Endothelial cell of umbilical vein (primary cell): ENCODE measurements around the gene GIGYF2. TPM values are rescaled to one million over a fixed set of nuclear protein-coding genes. Genes with fewer than 3 reads are reported as not detected.

Source experiments
- BruUV-seq: library from RNA; stranded (reverse); fragments of 400-500 nt; replicated peaks from 2 replicates; lab custom pipeline; 2021; lab: Mats Ljungman, UMichigan
- CTCF ChIA-PET: fragments of 300-600, 350-600 bp; sonication (Branson Sonifier 250); formaldehyde crosslinking; loops from one replicate; lab custom pipeline; 2021; ENCODE audit warnings: antibody characterized with exemption, inconsistent platforms; lab: Charles Lee
- POLR2A ChIA-PET: fragments of 300-600, 350-600 bp; sonication (Branson Sonifier 250); formaldehyde crosslinking; loops from one replicate; lab custom pipeline; 2021; ENCODE audit warnings: antibody characterized with exemption, inconsistent platforms; lab: Charles Lee
- DNase-seq: peaks from one replicate; pipeline ENCODE4 v3.0.0-alpha.2; 2011; ENCODE audit warnings: low read depth, low spot score
- FAIRE-seq: peaks from 2 replicates; lab custom pipeline; 2011; peaks lifted over from hg19 to GRCh38; lab: Jason Lieb, UNC
- H2AFZ ChIP-seq: 2 replicates; pipeline ENCODE4 v1.6.0; 2012; ENCODE audit warnings: low read depth, low read length, control low read depth, inconsistent platforms
- H3K27ac ChIP-seq: 2 replicates; pipeline ENCODE4 v1.5.1; 2011; ENCODE audit warnings: low read depth, mild to moderate bottlenecking, control low read depth, low read length, moderate library complexity; ENCODE audit not compliant: insufficient read depth
- H3K27me3 ChIP-seq, 2 experiments: 2 replicates each; pipeline versions ENCODE4 v1.6.0 to v1.6.1; 2011; ENCODE audit warnings: low read length in 2 of 2, mixed read lengths in 1 of 2; ENCODE audit not compliant: control insufficient read depth in 2 of 2, insufficient read depth in 2 of 2
- H3K36me3 ChIP-seq, 2 experiments: 2 replicates in 1 of 2; 3 replicates in 1 of 2; pipeline ENCODE4 v1.5.1; 2011; ENCODE audit warnings: low read length in 2 of 2, mild to moderate bottlenecking in 1 of 2, moderate library complexity in 1 of 2; ENCODE audit not compliant: control insufficient read depth in 2 of 2, insufficient read depth in 2 of 2; ENCODE audit errors: extremely low read depth in 1 of 2
- H3K4me1 ChIP-seq: 3 replicates; pipeline ENCODE4 v1.5.1; 2011; ENCODE audit warnings: mild to moderate bottlenecking, low read length; ENCODE audit not compliant: control insufficient read depth, insufficient read depth; ENCODE audit errors: extremely low read depth
- H3K4me2 ChIP-seq: 2 replicates; pipeline ENCODE4 v1.6.1; 2011; ENCODE audit warnings: low read length, control low read depth, mixed read lengths; ENCODE audit not compliant: insufficient read depth
- H3K4me3 ChIP-seq, 3 experiments: fragments of 200-600 bp in 1 of 3; sonication (generic), shearing (Covaris generic) in 1 of 3; replicated peaks in 1 of 3; 2 replicates each; pipeline ENCODE4 v1.5.1; 2011 to 2016; ENCODE audit warnings: control low read depth in 3 of 3, low read length in 3 of 3, mild to moderate bottlenecking in 2 of 3, inconsistent platforms in 1 of 3, low read depth in 1 of 3, moderate library complexity in 1 of 3; ENCODE audit not compliant: insufficient read depth in 1 of 3
- H3K79me2 ChIP-seq: 2 replicates; pipeline ENCODE4 v1.6.0; 2012; ENCODE audit warnings: low read length, inconsistent platforms; ENCODE audit not compliant: control insufficient read depth, insufficient read depth
- H3K9ac ChIP-seq: replicated peaks from 2 replicates; pipeline ENCODE3; 2011; ENCODE audit warnings: low read length, control low read depth; ENCODE audit not compliant: insufficient read depth; ENCODE audit errors: extremely low read depth
- H3K9me1 ChIP-seq: replicated peaks from 3 replicates; pipeline ENCODE4 v1.6.0; 2011; ENCODE audit warnings: mild to moderate bottlenecking, low read length; ENCODE audit not compliant: control insufficient read depth, insufficient read depth; ENCODE audit errors: extremely low read depth
- H3K9me3 ChIP-seq: replicated peaks from 2 replicates; pipeline ENCODE4 v1.5.1; 2012; ENCODE audit warnings: low read length, inconsistent platforms; ENCODE audit not compliant: control insufficient read depth, insufficient read depth
- H4K20me1 ChIP-seq: replicated peaks from 2 replicates; pipeline ENCODE3; 2011; ENCODE audit warnings: mild to moderate bottlenecking, low read length; ENCODE audit not compliant: control insufficient read depth, insufficient read depth; ENCODE audit errors: extremely low read depth
- EZH2 ChIP-seq: IDR thresholded peaks from 2 replicates; pipeline ENCODE4 v1.6.1; 2012; ENCODE audit warnings: borderline replicate concordance, low read depth, mild to moderate bottlenecking, moderate library complexity, low read length, inconsistent platforms; ENCODE audit not compliant: severe bottlenecking
- FOS ChIP-seq: IDR thresholded peaks from 2 replicates; pipeline ENCODE4 v1.6.1; 2011; ENCODE audit warnings: mild to moderate bottlenecking, low read length, moderate library complexity, borderline replicate concordance; ENCODE audit not compliant: insufficient read depth
- GATA2 ChIP-seq: IDR thresholded peaks from 2 replicates; pipeline ENCODE4 v1.7.0; 2011; ENCODE audit warnings: low read depth, mild to moderate bottlenecking, moderate library complexity, mixed read lengths, low read length; ENCODE audit not compliant: insufficient read length, insufficient read depth
- JUN ChIP-seq: IDR thresholded peaks from 2 replicates; pipeline ENCODE4 v1.6.1; 2011; ENCODE audit warnings: borderline replicate concordance, low read depth; ENCODE audit not compliant: insufficient read length, insufficient read depth
- MYC ChIP-seq: IDR thresholded peaks from one replicate; pipeline ENCODE4 v1.6.1; 2011; ENCODE audit warnings: mild to moderate bottlenecking, low read depth, low read length
- POLR2A ChIP-seq: IDR thresholded peaks from 2 replicates; pipeline ENCODE4 v1.6.1; 2012; ENCODE audit warnings: low read depth, mild to moderate bottlenecking, control low read depth, low read length
- POLR2AphosphoS5 ChIP-seq: IDR thresholded peaks from 2 replicates; pipeline ENCODE4 v1.6.1; 2012; ENCODE audit warnings: low read depth, mild to moderate bottlenecking, control low read depth, low read length, moderate library complexity; ENCODE audit not compliant: insufficient read depth
- dilution Hi-C: fragments of 300-500 bp; cut with MboI; formaldehyde crosslinking; loops from one replicate; pipeline ENCODE4 v1.15.0; 2019; ENCODE audit warnings: low sequenced_read_pairs; ENCODE audit not compliant: extremely low pct_ligation_motif_present
- intact Hi-C: fragments of 100-400 bp; cut with micrococcal nuclease; formaldehyde crosslinking; loops from one replicate; pipeline ENCODE4 v1.10.0; 2022
- polyA plus RNA-seq, 4 experiments: library from polyadenylated mRNA; depleted of rRNA in 3 of 4; stranded (reverse) in 3 of 4; unstranded in 1 of 4; fragments of >200 nt; gene quantifications; 2 replicates each; pipeline versions ENCODE4 v1.2.1 to v1.2.3, GENCODE V29; 2011 to 2012; ENCODE audit warnings: missing spikeins in 1 of 4
- total RNA-seq: library from RNA; stranded (reverse); gene quantifications from 2 replicates; pipeline ENCODE4 v1.2.3, GENCODE V29; 2021
- TF ChIP-seq, protein P1 (sequence below): IDR thresholded peaks from 2 replicates; pipeline ENCODE4 v1.6.1; 2011; ENCODE audit not compliant: insufficient read depth, insufficient read length
- TF ChIP-seq, protein P2 (sequence below), 2 donors: IDR thresholded peaks; 1 replicate in 1 of 2; 2 replicates in 1 of 2; pipeline ENCODE4 v1.5.1; 2011; ENCODE audit warnings: low read length in 2 of 2, mild to moderate bottlenecking in 2 of 2, moderate library complexity in 2 of 2, control low read depth in 1 of 2, inconsistent platforms in 1 of 2, low read depth in 1 of 2; ENCODE audit not compliant: insufficient read depth in 1 of 2; ENCODE audit errors: extremely low read depth in 1 of 2

GIGYF2 gene
- total and polyA plus RNA-seq, 2 donors (not counting 3 experiments of a cell fraction or from before 2014, with no cell fraction given), result 22.9 to 56.4 TPM

DNA sequence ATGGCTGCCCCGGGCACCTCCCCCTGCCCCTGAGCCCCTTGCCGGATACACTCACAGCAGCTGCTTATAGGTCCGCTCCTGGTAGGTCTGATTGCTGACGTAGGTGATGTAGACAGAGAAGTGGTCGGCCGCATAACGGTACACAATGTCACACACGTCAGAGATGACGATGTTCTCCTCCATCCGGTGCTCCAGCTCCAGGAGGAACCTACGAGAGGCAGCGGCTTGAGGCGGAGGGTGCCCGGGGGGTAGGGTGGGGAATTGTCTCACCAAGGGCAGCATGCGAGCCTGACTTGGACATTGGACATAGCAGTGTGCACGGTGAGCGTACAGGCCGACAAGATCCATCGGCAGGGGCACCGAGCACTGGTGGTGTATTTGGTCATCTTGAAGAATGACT is 195.7 kb downstream of the GIGYF2 start:
- no TSS peak for BruUV-seq
- Histone ChIP-seq H3K27ac (no peak overlapping the region), H3K36me3 (no peaks in the 10 kb centered on the region), H3K9ac (no peak overlapping the region), H4K20me1 (no peaks in the 10 kb centered on the region), H3K9me3 (no peaks in the 10 kb centered on the region), H3K9me1 (no peaks in the 10 kb centered on the region), H2AFZ (no peak overlapping the region), H3K4me2 (no peak overlapping the region), H3K4me1 (no peaks in the 10 kb centered on the region), H3K27me3 (no peaks in the 10 kb centered on the region), H3K4me3 (no peak overlapping the region), H3K79me2 (no peaks in the 10 kb centered on the region)
- dilution Hi-C loops (no loop called here), intact Hi-C loops (no loop called here)
- POLR2A ChIA-PET, result no interaction called here
- FAIRE-seq (no peak), DNase-seq (no peak)
- CTCF ChIA-PET, result no interaction called here
- no peak for TF ChIP-seq FOS
- TF ChIP-seq, protein P1, sequence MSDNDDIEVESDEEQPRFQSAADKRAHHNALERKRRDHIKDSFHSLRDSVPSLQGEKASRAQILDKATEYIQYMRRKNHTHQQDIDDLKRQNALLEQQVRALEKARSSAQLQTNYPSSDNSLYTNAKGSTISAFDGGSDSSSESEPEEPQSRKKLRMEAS, result no peak
- no peak for TF ChIP-seq JUN
- no peak for TF ChIP-seq EZH2
- TF ChIP-seq, protein P2, sequence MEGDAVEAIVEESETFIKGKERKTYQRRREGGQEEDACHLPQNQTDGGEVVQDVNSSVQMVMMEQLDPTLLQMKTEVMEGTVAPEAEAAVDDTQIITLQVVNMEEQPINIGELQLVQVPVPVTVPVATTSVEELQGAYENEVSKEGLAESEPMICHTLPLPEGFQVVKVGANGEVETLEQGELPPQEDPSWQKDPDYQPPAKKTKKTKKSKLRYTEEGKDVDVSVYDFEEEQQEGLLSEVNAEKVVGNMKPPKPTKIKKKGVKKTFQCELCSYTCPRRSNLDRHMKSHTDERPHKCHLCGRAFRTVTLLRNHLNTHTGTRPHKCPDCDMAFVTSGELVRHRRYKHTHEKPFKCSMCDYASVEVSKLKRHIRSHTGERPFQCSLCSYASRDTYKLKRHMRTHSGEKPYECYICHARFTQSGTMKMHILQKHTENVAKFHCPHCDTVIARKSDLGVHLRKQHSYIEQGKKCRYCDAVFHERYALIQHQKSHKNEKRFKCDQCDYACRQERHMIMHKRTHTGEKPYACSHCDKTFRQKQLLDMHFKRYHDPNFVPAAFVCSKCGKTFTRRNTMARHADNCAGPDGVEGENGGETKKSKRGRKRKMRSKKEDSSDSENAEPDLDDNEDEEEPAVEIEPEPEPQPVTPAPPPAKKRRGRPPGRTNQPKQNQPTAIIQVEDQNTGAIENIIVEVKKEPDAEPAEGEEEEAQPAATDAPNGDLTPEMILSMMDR (IDR thresholded peaks at IDR 0.05; ENCODE audit: extremely low read depth in 1 of 2, insufficient read depth in 1 of 2, low read depth in 1 of 2, low read length in 2 of 2), result no peak
- no peak for TF ChIP-seq POLR2AphosphoS5
- TF ChIP-seq GATA2, result no peak
- TF ChIP-seq POLR2A, result no peak
- no peak for TF ChIP-seq MYC
